ENCODE data around the gene CRYBB1.

Gene CRYBB1

GRCh38 chr22:26552466-26552865 is 65.4 kb downstream of the CRYBB1 start:
- no peak for DNase-seq (ENCODE audit: low read depth)

- DNase-seq (ENCODE audit: low read depth), result no peak
Measured at GRCh38 chr22:26551568-26551967, 66.3 kb downstream of the CRYBB1 start.

GRCh38 chr22:26550498-26551033 is 67.3 kb downstream of the CRYBB1 start:
- DNase-seq (ENCODE audit: low read depth), result no peak

- DNase-seq (ENCODE audit: low read depth), result no peak
Measured at GRCh38 chr22:26549902-26550497, 67.8 kb downstream of the CRYBB1 start.

Measured in activated T-cell treated with anti-CD3 and anti-CD28 coated beads for 24 hours (primary cell).